ENCODE data around the gene PHF11.
A peak's percentile ranks its signal among the peaks of the same experiment; 100 is the strongest.
"Not testable (repeated sequence)": the region's sequence is repeated elsewhere in the genome, so short reads cannot be mapped to it uniquely, and the experiment has no call there.

The PHF11 gene

DNA sequence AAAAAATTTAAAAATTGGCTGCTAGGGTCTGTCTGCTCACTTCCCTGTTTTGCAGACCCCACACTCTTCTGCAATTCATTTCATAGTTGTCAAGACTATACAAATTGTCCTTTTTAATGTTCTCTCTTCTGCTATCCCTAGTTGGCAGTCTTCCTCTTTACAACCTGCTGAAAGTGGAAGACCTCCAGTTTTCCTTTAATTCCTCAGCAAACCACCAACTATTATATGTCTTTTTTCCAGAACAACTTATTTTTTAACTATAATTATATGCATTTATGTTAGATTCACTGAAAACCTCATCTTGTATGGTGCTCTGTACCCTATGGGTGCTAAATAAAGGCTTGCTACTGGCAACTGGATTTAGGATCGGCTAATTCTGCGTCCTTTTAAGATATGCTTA, 1.1 kb upstream of the PHF11 start:
- TF ChIP-seq, protein P1, sequence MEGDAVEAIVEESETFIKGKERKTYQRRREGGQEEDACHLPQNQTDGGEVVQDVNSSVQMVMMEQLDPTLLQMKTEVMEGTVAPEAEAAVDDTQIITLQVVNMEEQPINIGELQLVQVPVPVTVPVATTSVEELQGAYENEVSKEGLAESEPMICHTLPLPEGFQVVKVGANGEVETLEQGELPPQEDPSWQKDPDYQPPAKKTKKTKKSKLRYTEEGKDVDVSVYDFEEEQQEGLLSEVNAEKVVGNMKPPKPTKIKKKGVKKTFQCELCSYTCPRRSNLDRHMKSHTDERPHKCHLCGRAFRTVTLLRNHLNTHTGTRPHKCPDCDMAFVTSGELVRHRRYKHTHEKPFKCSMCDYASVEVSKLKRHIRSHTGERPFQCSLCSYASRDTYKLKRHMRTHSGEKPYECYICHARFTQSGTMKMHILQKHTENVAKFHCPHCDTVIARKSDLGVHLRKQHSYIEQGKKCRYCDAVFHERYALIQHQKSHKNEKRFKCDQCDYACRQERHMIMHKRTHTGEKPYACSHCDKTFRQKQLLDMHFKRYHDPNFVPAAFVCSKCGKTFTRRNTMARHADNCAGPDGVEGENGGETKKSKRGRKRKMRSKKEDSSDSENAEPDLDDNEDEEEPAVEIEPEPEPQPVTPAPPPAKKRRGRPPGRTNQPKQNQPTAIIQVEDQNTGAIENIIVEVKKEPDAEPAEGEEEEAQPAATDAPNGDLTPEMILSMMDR (IDR thresholded peaks at IDR 0.05; ENCODE audit: extremely low read depth, insufficient read depth, missing control alignments) = peak; percentile 16
- no peak for DNase-seq (ENCODE audit: low spot score)

GRCh38 chr13:49496837-49497236, 1.1 kb downstream of the PHF11 start:
- in situ Hi-C loops (cut with MboI; ENCODE audit: low pct_unique_long_range_greater_than_20kb, low sequenced_read_pairs, unreplicated experiment); DNase-seq (ENCODE audit: low spot score): not testable (repeated sequence)

More for the DNA sequence above, 1.1 kb upstream of the PHF11 start:
- in situ Hi-C loops (cut with MboI; ENCODE audit: low pct_unique_long_range_greater_than_20kb, low sequenced_read_pairs, unreplicated experiment) = no loop called here

DNA sequence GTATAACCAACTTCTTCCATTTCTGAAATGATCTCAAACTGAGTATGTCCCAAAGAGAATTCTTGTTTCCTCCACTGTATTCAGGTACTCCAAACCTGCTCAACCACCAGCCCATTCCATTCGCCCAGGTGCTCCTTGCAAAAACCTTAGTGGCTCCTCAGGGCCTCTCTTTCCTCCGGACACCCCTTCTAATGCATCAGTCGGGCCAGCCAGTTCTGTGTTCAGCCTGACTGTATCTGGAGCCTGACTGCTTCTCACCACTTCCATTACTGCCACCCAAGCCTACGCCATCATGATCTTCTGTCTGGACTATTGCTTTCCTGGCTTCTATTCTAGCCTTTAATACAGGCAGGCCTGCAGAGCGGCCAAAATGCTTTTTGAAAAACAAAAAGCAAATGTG, 1.5 kb downstream of the PHF11 start:
- DNase-seq (ENCODE audit: low spot score) = no peak
- TF ChIP-seq, protein P1 (IDR thresholded peaks at IDR 0.05; ENCODE audit: extremely low read depth, insufficient read depth, missing control alignments) = no peak
- in situ Hi-C loops (cut with MboI; ENCODE audit: low pct_unique_long_range_greater_than_20kb, low sequenced_read_pairs, unreplicated experiment) = no loop called here

GRCh38 chr13:49498206-49498605, 2.5 kb downstream of the PHF11 start:
- TF ChIP-seq, protein P1 (IDR thresholded peaks at IDR 0.05; ENCODE audit: extremely low read depth, insufficient read depth, missing control alignments) = no peak
- DNase-seq (ENCODE audit: low spot score) = no peak
- in situ Hi-C loops (cut with MboI; ENCODE audit: low pct_unique_long_range_greater_than_20kb, low sequenced_read_pairs, unreplicated experiment) = no loop called here

- in situ Hi-C loops (cut with MboI; ENCODE audit: low pct_unique_long_range_greater_than_20kb, low sequenced_read_pairs, unreplicated experiment) = no loop called here
- DNase-seq (ENCODE audit: low spot score) = no peak
- TF ChIP-seq, protein P1 (IDR thresholded peaks at IDR 0.05; ENCODE audit: extremely low read depth, insufficient read depth, missing control alignments) = no peak
Measured at GRCh38 chr13:49499889-49500660, 4.3 kb downstream of the PHF11 start.

GRCh38 chr13:49502954-49503353, 7.2 kb downstream of the PHF11 start:
- DNase-seq (ENCODE audit: low spot score) = no peak
- TF ChIP-seq, protein P1 (IDR thresholded peaks at IDR 0.05; ENCODE audit: extremely low read depth, insufficient read depth, missing control alignments) = no peak
- in situ Hi-C loops (cut with MboI; ENCODE audit: low pct_unique_long_range_greater_than_20kb, low sequenced_read_pairs, unreplicated experiment) = no loop called here

DNA sequence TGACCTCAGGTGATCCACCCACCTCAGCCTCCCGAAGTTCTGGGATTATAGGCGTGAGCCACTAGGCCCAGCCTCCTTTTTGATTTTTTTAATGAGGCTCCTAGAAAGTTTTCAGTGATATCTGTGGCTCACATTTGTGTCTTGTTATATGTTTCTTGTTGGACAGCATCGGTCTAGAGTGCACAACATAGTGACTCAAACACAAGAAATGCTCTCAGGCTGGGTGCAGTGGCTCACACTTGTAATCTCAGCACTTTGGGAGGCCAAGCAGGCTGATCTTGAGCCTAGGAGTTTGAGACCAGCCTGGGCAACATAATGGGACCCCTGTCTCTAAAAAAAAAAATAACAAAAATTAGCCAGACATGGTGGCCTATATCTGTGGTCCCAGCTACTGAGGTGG, 8.2 kb downstream of the PHF11 start:
- in situ Hi-C loops (cut with MboI; ENCODE audit: low pct_unique_long_range_greater_than_20kb, low sequenced_read_pairs, unreplicated experiment) = no loop called here
- TF ChIP-seq, protein P1 (IDR thresholded peaks at IDR 0.05; ENCODE audit: extremely low read depth, insufficient read depth, missing control alignments) = no peak
- DNase-seq (ENCODE audit: low spot score) = no peak

Measured in GM13977 (cell line).